NCI-H146 treated with DMSO at 0.1 percent for 48 hours (cell line): ENCODE data around the gene WDR38.
A peak's percentile ranks its signal among the peaks of the same experiment; 100 is the strongest.

Experiments used
- DNase-seq: peaks from one replicate; lab custom pipeline; 2025; ENCODE audit not compliant: unreplicated experiment; lab: John Stamatoyannopoulos, UW

Gene WDR38

DNA sequence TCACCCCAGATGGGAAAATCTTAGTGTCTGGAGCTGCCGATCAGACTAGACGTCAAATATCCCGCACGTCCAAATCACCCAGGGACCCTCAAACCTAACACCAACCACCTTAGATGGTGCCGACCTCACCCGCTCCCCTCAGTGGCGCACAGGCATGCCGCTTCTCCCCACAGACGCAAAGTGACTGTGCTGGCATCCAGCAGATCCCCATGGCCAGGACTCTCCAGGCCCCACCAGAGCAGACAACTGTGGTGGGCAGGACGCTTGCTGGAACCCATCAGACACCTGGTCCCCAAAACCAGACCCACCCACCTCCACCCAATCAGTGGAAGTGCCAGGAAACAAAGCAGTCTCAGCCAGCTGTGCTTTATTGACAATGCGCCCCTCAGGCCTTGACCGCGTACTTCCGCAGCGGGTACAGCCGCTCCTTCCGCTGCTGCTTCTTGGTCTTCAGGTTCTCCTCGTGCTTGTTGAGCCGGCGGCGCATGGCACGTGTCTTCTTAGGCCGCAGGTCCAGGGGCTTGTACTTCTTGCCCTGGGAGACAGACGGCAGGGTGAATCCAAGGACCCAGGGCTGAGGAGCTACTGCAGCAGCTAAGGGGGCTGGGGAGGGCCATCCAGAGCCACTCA, 4.4 kb downstream of the WDR38 start:
- DNase-seq: no peak

DNA sequence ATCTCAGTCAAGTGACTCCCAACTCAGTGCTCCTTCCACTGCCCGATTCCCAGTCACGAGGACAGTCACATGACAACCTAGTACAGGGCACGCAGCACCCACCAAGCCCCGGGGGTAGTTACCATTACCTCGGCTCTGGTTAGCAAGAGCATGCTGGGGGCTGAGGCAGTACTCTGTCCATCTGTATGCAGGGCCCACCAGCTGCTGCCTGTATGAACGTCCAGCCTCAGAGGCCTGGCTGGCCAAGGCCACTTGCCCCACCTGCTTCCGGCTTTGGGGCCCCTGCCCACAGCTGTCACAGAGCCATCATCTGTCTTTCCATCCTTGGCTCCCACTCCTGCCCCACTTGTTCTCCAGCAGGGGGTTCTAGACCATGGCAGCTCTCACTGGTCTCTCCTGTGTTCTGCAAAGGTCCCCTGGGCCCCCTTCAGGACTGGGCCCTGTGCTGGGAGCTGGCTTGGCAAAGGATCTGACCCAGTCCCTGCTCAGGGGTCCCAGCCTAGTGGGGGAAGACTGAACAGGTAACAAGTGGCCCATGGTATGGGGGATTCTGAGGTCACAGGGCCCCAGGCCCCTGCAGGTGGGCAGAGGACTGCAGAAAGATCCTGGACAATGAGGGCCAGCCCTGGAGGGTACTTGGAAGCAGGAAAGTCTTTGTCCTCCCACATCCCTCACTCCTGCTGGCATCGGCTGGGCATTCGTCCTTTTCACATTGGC, 5.2 kb downstream of the WDR38 start:
- no peak for DNase-seq

DNA sequence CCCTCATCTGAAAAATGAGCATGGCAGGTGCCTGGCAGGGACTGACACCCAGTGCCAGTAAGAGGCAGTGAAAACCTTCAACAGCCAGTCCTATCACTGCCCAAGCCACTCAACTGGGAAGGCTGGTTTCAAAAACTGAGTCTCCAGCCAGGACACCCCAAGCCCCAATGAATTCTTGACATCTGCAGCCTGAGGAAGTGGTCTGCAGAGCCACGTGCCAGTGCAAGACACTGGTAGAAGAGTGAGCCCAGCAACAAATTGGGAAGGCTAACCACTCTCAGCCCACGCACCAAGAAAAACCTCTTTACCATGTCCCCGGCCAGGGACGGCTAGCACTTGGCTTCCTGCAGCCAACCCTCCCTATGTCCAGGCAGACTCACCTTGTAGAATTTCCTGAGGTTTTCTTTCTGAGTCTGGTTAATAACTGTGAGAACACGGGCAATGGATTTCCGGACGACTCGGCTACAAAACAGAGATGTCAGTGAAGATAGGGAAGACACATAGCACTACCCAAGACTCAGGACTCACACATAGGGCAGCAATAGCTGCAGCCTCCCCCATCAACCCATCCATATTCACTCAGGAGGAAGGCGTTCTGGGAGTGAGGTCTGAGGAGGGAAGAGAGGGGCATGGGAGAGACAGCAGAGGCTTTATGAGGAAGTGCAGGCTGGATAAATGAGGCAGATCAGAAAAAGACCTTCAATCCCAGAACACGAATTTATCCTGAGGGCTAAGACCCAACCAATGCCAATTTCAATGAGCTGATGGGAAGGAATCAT, 6.7 kb downstream of the WDR38 start:
- no peak for DNase-seq

DNA sequence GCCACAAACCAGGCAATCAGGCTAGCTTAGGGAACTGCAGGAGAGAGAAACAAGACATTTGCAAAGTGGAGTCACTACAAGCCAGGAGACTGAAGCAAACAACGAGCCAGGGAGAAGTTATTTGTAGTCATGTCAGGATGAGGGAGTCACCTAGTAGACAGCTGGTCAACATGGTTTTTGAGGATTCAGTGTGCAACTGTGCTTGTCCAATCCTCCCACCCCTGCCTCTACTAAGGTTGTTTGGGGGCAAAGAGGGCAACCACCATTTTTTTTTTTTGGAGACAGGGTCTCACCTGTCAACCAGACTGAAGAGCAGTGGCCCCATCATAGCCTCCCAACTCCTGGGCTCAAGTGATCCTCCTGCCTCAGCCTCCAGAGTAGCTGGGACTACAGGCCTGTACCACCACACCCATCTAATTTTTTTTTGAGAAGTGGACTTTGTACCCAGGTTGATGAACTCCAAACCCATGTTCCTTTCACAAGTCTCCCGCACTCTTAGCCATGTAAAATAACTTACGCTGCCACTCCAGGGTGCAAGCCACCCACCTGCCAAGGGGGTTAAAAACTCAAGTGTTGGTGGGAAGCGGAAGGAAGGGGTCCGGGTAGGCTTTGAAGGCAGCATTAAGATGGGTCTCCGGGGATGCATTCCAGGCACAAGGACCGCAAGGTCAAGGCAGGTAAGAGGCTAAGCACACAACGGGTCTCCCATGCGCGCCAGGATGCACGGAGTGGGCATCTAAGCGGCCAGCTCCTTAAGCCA, 7.5 kb downstream of the WDR38 start:
- no peak for DNase-seq

DNA sequence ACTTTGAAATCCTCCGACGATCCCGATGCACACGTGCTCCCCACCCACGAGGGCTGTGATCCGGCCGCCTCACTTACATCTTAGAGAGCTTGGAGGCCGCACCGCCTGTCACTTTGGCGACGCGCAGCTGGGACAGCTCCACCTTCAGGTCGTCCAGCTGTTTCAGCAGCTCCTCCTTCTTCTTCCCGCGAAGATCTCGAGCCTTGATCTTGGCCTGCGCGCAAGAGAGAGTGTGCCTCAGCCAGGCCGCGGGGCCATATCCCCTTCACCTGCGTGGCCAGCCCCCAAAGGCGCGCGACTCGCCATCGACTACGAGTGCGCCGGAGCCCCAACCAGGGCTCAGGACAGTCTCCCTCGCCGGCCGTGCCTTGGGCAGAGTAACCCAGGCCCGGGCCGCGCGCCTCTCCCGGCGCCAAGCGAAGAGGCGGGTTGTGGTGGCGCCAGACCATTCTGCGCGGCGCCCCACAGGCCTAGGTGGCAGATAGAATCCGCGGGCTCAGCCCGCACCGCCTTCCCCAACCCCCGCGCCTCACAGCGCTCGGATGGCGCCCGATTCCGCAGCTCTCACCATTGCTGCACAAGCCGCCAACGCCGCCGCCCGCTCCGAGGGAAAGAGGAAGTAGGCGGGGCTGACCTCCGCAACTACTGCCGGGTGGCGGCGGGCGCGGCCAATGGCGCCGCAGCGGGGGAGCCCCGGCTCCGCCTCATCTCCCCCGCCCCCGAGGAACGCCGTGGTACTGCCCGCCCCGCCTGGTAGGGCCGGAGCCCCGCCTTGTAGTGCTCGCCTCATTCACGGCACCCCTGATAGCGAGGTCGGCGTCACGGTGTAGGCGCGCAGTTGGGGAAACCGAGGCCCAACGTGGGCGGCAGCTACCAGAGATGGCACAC, 8.3 kb downstream of the WDR38 start, which contains the start of the genes ARPC5L and RPL35:
Gene ARPC5L, plus strand, starts transcription at position 789 of the 888 bp plus-strand sequence. CDS start 7,161 bp downstream, outside the sequence.
Gene RPL35, minus strand, starts transcription at position 616 of the 888 bp plus-strand sequence. Its CDS starts 45 bp downstream, at position 571.
- peak; percentile 66 for DNase-seq

DNA sequence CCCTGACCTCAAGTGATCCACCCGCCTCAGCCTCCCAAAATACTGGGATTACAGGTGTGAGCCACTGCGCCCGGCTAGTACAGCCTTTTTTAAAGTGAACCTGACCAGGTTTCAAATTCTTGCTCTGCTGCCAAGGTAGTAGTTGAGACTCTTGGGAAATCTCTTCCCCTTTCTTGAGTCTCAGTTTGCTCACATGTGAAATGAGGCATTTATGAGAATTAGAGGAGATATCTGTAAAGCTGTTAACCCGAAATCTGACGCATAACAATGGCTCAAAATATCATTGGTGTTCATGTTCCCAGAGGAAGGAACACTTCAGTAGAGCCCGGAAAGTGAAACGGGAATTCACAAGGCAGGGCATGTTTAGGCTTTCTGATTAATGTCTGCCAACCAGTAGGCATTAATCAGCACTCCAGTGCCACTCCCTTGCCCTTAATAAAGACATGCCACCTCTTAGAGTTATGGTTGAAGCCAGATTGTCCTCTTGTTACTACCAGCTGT, 10.2 kb downstream of the WDR38 start:
- no peak for DNase-seq

DNA sequence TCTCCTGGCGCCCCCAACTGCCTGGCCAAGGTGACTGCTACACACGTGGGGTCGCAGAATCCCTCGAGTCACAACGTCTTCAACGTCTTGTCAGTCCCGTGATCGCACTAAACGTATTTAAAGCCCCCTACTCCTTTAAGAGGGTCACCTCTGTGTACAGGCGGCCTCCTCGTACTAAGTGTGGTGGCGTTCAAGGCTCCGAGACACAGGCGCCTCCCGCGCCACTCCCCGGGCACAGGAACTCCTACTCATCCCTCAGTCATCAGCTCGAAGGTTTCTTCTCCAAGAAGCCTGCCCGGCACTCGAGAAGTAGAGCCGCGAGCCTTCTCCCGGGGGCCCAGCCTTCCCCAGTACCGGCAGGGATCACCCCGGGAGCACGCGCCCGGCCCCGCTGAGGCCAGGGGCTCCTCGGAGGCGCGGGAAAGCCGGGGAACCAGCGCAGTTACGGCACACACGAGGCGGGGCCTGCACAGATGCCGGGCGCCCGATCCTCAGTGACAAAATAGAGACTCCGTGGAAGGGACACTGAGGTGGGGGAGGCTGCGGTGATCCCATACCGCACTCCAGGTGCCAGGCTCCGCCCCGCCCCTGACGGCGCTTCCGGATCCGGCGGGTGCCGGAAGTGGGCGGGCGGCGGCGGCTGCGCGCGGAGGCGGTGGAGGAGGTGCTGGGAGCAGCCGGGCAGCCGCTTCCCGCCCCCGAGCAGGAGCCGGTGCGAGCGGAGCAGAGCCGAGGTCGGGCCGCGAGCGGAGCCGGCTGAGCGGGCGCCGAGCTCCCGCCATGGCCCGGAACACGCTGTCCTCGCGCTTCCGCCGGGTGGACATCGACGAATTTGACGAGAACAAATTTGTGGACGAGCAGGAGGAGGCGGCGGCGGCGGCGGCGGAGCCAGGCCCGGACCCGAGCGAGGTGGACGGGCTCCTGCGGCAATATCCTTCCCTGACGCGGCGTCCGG, 15.5 kb downstream of the WDR38 start:
- peak; percentile 26 for DNase-seq

DNA sequence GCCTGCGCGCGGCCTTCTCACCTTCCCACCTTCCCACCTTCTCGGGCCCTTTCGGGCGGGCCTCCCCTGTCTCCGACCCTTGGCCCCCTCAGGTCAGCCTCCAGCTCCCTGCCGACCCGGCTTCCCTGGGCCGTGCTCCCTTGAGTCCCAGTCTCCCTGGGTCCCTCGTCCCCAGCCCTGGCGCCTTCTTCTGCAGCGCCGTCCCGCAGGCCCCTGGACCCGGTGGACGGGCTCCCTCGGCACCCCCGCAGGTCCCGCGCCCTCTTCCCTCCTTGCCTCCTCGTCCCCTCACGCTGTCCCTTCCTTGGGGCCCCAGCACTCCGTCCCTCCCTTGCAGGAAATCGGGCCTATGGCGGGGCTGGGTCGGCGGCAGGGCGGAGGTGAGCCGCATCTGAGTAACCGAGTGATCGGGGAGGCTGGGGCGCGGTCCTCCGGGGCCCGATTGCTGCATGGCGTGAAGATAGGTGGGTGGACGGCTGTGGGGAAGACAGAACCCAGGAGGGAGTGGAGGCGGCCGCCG, 16.3 kb downstream of the WDR38 start:
- DNase-seq: no peak

DNA sequence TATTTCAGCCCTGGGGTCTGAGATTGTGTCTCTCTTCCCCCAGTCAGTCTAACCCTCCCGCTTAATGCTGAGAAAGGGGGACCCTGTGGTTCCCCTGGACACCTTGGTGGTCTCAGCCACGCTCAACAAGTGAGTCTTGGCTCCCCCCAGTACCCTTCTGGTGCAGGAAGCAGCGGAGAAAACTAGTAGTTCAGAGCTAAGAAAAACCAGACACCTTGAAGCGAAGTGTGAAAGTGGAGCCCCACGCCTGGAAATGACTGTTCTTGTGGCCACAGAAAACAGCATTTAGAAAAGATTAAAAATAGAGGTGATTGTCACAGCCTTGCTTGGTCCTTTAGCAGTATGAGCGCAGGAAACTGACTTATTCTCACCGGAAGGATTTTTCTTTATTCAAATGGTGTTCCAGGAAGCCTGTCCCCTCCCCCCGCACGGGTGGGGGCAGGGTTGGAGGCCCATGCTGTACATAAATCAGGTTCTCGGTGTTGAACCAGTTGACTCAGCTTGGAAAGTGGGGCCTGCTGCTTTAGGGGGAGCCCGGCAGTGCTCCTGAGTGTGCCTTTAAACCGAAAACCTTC, 16.8 kb downstream of the WDR38 start:
- DNase-seq: no peak

DNA sequence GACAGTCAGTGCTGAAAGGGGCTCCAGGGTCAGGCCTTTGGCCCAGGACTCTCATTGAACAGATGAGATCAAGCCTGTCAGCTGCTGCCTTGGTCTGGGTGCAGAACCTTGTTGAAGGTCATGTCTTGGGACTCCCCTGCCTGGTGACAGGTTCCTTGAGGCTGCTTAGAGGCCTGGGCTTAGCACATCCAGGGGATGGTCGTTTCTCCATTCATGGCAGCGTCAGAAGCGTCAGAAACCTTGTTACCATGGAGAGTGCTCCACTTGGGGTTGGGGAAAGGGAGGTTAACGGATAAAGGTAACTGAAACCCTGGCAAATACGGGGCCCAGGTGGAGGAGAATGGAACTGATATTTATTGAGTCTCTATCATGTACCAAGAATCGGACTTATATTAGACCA, 17.5 kb downstream of the WDR38 start:
- DNase-seq: no peak

DNA sequence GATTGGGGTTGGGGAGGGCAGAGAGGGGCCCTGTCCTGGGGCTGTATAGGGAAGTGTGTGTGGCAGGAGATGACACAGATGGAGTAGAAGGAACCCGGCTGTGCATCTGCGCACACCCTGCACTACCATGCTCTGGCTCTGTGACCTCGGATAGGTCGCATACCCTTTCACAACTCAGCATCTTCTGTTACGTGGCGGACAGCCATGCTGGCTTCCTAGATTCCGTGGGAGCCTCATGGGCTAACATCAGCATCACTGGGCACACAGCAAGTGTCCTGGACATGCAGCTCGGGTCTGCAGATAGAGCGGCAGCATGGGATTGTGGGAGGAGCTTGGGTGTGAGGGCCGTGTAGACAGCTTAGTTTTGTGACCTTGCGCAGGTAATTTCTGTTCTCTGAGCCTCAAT, 17.9 kb downstream of the WDR38 start:
- no peak for DNase-seq

DNA sequence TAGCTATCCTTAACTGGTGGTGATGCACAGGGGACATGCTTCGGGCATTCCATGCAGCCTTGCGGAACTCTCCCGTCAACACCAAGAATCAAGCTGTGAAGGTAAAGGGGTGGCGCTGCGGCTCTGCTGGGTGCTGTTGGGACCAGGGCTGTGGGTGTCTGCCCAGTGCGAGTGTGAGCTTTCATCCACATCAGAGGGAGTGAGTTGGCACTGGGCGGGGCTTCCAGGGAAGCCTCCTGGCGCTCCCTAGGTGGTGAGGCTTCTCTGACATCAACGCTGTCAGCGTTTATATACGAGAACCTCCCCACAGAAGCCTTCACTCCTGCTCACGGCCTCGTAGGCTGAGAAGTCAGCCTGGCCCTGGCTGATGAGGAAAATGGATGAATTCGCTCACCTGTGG, 20.4 kb downstream of the WDR38 start:
- no peak for DNase-seq

DNA sequence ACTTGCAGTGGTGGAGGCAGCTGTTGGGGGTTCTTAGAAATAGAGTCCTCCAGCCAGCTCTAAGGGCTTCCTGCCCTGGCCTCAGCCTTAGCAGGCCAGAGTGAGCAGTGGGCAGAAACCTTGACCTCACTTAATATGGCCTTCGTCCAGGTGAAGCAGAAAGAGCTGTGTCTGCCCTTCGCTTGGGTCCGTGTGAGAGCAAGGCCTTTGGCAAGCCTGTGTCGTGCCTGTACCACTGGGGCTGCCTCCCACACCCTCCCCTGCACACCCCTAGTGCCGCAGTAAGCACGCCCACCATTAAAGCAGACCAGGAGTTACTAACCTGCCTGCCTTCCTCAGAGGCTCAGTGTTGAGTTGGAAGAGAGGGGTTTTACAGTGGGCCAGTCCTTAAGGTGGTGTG, 22.2 kb downstream of the WDR38 start:
- no peak for DNase-seq

DNA sequence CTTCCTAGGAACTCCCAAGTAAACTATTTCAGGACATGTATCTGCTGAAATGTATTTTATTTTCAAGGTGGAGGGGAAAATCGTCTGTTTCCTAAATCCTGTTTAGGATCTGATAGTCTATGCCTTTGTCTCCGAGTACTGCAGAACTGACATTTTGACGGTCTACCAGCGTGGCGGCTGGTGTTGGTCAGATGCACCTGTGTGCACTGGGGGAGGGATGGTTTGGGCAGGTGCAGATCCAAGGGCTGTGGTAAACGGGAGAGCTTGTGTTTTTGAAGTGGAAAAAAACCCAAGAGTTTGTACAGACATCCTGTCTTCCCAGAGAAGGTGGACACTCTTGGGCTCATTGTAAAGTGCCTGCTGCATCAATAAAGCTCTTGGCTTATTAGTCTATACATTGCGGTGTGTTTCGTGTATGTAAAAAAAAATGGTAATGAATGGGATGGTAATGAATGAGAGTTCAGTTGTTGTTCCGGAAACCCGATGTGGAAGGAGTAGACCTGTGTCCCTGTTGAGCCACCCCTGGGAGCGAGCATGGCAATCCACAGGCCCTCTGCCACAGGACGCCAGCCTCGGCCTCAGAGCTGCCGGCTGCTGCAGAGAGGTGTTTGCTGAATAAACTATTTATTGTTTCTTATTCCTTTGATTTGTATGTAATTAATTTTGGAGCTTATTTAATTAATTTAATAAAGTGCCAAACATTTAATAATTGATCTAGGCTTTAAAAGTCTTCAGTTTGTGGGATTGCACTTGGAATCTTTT, 23.9 kb downstream of the WDR38 start:
- DNase-seq: no peak

DNA sequence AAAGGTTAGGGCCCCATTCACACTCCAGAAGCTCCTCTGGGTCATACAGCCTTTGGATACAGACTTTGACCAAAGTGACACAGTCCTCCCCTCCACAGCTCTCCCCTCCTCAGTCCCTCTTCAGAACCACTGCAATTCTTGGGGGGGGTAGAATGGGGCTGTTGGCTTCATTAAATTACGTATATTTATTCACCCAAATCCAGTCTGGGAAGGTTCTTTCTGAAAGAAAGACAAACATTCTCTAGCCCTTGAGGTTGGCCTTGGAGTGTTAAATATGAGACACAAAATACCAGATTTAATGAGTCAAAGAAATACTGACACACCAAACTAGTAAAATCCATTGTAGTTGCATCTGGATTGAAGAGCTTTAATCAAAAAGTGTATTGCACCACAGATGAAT, 24.8 kb downstream of the WDR38 start:
- no peak for DNase-seq

DNA sequence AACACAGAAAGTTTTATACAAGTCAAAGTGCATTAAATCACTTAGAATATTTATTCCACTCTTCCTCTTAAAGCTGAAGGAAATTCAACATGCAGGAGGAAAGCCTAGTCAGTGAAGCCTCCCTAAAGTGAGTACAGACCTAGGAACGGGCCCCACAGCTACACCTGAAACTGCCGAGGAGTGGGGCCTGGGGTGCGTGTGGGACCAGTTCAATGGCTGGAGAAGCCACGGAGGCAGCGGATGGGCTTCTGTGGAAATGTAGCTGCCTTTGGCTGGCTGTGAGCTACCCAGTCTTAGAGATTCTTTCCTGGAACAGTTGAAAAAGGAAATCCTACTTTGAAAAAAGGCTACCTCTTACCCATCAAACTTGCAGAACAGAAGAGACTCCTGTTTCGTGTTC, 25.3 kb downstream of the WDR38 start:
- DNase-seq: no peak

DNA sequence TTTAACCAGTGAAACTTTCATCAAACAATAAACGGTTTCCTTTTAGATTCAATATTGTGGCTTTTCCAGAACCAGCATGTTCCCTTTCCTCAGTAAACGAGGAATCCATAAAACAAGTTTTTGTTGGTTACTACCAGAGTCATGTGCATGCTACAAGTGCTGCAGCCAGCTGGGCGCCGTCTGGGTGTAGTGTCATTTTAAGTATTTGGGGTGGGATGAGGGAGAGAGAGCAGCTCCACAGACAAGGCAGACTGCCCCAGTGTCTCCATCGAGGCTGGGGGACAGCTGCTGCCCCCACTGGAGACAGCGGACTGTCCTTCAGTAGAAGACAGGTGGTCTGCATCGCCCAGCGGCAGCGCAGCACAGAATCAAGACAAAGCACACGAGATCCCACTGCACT, 26.0 kb downstream of the WDR38 start:
- no peak for DNase-seq

DNA sequence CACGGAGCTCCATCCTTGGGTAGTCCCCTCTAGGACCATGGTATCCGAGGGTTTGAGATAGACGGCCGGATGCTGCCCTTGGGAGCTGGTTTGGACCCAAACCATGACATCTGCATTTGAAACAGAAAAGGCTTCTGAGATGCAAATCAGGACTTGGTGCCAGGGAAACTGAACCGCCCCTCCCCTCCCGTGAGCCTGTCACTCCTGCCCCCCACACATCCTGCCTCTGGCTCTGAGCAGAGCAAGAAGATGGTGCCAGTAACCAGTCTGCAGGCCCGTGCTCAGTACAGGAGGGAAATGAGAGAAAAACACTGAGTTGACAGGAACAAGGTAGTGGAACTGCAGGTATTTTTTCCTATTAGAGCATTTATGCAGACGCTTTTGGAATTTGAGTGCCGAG, 27.2 kb downstream of the WDR38 start:
- no peak for DNase-seq
